Fibroblast of skin of left quadriceps (primary cell): Measurements from ENCODE around the gene EFEMP2.
"Not testable (repeated sequence)": the region's sequence is repeated elsewhere in the genome, so short reads cannot be mapped to it uniquely, and the experiment has no call there.

Experiments
- DNase-seq, 2 experiments: peaks; one replicate each; pipeline ENCODE4 v3.0.0-alpha.2; 2013; ENCODE audit warnings: low read depth in 2 of 2

Gene EFEMP2

DNA sequence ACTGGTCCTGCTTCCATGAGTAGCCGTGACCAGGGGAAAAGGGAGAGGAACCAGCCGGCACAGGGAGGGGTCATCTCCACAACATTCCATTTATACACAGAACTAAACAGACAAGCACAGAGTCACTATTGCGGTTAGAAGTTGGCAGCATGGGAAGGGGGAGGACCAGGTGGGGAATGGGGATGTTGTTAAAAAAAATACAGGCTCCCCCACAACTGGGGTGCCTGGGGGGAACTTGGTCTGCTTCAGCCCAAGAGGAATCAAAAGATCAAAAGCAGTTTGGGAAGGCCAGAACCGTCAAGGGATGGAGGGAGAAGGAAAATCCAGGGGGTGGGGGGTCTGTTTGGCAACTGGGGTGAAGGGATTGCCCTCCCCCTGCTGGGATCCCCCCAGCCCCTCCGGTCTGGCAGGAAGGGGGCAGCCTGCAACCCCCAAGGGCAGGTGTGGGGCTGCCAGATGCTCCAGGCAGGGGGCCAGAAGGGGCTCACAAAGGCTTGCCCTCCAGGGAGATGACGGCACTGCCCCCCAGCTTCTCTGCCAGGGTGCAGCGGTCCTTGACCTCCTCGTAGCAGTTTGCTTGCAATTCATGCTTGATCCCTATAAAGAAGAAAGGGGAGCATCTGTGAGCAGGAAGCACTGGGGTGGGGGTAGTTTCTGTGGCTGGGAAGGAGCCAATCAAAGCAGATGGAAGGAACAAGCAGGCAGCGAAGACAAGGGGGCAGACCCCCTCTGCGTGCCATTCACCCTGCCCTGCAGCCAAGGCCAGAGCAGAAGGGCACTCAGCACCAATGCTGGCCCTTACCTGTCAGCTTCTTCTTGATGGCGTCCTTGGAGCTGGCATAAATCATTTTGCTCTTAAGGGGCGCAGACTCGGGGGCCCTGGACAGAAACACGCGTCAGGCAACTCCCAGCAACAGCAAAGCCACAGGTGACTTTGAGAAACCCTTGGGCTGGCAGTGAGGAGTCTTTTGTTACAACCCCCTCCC lies 17.5 kb downstream of the EFEMP2 start:
- no peak for DNase-seq

DNA sequence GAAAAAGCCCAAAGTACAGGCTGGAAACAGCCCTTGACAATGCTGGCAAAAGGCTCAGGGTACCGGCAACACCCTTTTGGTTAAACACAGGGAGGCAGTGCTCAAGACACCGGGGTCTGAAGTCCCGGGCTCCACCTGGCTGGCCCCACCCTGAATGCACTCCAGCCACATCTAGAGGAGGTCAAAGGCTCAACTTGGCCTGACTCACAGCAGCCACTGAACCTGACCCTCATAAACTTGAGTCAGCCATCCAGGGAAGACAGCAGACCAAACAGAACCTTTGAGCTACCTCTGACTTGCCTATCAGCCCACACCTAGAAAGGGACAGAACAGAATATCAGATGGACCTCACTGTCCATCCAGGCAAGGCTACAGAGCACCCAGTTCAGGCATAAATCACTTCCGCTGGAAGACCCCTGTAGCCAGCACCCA lies 18.4 kb downstream of the EFEMP2 start:
- no peak for DNase-seq

DNA sequence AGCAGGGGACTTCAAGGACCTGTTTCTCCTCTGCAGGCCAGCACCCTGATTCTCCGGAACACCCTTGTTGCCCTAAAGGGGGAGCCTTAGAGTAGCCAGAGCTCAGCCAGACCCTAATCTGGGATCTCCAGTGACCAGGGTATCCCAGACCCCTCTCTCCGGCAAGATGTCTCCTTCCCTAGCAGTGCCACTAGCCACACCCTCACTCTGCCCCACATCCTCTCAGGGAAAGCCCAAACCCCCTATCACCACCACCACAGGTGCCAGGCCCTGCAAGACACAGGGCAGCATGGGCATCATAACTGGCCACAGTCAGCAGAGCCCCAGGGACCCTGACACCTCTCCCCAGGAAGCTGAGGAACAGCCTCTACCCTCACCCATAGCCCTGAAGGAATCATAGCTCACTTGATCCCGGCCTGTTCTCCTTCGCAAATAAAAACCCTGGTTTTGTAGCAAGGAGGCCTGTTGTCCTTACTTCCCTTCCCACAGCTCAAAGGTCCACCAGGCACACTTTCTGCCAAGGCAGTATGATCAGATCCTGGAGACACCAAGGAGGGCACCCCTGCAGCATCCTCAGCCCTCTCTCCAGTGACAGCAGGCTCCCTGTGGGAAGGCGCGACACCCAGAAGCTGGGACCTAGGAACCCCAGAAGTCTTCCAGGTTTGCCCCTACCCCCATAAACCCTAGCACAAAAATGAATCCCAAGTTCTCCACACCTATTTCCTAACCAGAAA lies 19.2 kb downstream of the EFEMP2 start:
- no peak for DNase-seq

DNA sequence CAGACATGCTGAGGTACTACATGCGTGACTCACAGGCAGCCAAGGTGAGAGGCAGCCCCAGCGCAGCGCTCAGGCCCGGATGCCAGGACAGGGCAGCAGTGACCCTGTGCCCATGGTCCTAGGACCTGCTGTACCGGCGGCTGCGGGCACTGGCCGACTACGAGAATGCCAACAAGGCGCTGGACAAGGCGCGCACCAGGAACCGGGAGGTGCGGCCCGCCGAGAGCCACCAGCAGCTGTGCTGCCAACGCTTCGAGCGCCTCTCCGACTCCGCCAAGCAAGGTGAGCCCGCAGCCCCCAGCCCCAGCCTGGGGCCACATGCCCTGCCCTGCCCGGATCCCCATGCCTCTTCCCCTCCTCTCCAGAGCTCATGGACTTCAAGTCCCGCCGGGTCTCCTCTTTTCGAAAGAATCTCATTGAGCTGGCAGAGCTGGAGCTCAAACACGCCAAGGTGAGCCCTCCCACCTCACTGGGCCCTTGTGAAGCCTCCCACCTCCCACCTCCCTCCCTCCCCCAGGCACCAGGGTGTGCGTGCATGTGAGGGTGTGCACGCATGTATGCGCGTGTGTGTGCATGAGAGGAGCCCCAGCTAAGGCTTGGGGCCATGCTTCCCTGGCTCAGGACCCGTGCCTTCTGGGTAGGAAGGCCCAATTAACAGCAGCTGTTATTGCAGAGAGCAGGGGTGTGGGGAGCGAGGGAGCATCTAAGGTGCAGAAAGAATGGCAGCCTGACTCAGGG lies 19.9 kb downstream of the EFEMP2 start:
- no peak for DNase-seq

DNA sequence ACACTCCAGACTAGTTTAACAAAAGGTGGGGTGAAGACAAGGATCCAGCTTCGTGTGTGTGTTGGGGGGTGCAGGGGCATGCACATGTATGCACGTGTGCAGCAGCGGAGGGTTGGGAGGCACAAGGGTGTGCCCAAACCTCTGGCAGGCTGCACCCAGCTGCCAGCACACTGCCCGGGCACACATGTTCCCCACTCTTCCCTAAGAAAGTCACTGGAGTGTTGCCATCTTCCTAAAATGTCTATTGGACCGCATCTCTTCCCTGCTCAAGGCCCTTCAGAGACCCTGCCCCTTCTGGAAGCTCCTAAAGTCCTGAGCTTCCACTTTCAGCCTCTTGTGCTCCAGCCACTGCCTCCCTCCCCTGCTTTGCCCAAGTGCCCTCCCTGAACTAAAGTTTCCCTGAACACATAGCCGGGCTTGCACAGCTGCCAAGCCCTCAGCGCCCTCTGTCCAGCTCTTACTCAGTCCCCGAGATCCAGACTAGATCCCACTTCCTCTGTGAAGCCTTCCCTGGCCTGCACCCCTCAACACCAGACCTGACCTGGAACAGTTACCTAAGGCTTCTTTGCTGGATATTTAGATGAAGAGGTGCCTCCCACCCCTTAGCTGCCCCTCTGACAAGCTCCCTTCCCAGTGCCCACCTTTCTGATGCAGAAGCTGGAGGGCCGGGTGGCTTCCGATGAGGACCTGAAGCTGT lies 20.6 kb downstream of the EFEMP2 start:
- DNase-seq = no peak

DNA sequence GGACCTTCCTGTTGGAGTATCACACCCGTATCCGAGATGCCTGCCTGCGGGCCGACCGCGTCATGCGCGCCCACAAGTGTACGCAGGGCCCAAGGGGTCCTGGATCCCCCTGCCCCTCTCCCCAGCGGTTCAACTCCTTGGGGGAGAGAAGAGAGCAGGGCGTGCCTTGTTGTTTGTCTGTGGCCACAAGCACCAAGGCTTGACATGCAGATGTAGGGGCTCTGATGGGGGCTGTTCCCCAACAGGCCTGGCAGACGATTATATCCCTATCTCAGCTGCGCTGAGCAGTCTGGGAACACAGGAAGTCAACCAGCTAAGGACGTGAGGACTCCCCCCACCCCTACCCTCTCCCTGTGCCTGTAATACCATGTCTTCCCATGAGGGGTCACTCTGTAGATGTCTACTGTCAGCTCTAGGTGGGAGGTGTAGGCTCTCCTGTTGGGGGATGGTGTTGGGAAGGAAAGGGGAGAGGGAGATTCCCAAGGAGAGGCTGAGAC lies 21.5 kb downstream of the EFEMP2 start:
- DNase-seq = no peak

DNA sequence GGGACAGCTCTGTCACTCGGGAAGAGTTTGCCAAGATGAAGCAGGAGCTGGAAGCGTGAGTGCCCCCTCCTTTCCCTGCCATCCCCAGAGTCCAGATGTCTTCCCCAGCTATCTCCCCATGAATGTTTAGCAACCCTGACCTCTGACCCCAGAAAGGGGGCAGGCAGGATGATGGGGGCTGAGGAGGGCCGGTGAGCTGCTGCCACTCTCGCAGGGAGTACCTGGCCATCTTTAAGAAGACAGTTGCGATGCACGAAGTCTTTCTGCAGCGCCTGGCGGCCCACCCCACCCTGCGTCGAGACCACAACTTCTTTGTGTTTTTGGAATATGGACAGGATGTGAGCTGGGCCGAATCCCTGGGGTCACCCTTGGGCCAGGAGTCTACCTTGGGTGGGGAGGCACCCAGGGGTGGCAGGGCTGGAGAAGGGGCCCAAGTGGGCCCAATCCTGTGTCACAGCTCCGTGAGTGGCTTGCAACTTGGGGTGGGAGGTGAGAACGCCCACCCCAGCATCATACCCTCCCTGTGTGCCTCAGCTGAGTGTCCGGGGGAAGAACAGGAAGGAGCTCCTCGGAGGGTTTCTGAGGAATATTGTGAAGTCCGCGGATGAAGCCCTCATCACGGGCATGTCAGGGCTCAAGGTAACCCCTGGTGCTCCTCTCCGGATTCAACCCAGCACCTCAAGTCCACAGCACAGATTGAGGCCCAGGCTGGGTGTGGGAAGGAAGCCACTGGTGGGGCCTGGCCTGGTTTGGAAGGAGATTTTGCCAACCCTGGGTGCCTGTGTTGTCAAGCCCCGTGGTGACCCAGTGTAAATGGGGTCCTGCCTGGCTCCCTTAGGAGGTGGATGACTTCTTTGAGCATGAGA lies 22.1 kb downstream of the EFEMP2 start:
- no peak for DNase-seq

DNA sequence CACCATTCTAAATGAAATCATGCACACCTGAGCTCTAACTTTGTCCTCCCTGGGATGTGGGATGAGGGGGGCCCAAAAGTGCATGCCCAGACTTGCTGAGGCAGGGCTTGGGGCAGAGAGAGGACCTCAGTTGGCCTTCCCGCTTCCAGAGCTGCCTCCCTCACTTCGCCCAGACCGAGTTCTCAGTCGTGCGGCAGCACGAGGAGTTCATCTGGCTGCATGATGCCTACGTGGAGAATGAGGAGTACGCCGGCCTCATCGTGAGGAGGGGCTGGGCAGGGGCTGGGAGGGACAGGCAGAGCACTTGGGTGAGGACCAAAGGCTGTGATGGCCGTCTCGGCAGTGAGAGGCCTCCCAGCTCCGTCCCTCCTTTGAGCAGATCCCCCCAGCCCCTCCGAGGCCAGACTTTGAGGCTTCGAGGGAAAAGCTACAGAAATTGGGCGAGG lies 22.8 kb downstream of the EFEMP2 start:
- DNase-seq = no peak

DNA sequence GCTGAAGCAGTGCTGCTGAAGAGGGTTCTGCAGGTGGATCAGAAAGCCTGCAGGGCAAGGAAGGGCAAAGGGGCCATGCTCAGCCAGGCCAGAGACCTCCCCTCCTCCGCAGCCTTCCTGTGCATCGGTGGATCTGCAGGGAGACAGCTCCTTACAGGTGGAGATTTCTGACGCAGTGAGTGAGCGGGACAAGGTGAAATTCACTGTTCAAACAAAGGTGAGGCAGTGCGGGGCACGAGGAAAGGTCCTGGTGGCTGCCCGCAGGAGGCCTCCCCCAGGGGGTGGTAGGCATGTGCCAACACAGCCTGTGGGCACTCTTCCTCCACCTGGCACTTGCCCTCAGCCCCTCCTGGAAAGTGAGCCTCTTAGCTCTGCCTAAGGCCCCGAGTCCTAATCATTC lies 23.2 kb downstream of the EFEMP2 start:
- DNase-seq = no peak

DNA sequence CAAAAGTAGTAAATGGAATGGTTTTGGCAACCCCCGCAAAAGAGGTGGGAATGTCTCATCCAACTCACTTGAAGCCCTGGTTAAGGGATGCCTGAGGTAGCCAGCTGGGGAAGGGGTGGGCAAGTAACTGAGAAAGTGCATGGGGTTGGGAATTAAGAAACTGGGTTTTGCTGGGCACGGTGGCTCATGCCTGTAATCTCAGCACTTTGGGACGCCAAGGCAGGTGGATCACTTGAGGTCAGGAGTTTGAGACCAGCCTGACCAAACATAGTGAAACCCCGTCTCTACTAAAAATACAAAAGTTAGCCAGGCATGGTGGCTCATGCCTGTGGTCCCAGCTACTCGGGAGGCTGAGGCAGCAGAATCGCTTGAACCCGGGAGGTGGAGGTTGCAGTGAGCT lies 23.9 kb downstream of the EFEMP2 start:
- not testable (repeated sequence) for DNase-seq

DNA sequence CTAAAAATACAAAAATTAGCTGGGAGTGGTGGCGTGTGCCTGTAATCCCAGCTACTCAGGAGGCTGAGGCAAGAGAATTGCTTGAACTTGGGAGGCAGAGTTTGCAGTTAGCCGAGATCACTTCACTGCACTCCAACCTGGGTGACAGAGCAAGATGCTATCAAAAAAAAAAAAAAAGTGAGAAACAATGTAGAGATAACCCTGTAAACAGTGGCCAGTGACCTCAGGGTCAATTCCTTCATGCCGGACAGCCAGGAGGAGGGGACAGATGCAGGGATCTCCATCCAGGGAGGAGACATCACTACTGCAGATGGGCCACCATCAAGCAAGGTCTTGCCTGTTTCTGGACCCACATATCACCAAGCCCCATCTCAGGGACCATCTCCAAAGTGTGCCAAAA lies 24.9 kb downstream of the EFEMP2 start:
- no peak for DNase-seq

DNA sequence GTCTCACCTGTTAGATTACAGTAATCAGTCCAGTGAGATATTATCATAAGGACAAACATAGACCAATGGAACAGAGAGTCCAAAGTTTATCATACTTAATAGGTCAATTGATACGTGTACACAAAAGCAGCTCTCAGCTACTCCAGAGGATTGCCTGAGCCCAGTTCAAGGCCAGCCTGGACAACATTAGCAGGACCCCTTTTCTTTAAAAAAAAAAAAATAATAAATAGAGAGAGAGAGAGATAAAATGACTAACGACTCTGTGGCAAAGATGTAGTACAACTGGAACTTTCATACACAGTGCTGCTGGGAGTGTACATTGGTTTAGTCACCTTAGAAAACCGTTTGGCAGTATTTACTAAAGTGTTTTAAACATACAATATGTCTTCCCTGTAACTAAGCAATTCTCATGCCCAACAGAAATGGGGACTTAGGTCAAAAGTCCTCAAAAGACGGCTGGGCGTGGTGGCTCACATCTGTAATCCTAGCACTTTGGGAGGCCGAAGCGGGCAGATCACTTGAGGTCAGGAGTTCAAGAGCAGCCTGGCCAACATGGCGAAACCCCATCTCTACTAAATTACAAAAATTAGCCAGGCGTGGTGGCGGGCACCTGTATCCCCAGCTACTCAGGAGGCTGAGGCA lies 28.2 kb downstream of the EFEMP2 start:
- DNase-seq = no peak

DNA sequence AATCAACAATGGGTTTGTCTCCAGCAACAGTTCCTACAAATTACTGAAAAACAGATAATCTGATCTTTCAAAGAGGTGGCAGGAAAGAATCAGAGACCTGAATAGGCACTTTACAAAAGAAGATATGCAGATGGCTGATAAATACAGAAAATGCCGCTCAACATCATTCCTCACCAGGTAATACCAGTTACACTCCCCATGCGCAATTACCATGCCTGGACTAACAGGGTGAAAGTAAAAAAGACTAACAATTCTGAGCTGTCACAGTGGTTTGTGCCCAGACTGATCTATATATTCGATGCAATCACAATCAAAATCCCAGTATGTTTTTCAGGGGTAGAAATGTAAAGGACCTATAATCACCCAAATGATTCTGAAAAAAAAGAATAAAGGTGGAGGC lies 28.8 kb downstream of the EFEMP2 start:
- no peak for DNase-seq

DNA sequence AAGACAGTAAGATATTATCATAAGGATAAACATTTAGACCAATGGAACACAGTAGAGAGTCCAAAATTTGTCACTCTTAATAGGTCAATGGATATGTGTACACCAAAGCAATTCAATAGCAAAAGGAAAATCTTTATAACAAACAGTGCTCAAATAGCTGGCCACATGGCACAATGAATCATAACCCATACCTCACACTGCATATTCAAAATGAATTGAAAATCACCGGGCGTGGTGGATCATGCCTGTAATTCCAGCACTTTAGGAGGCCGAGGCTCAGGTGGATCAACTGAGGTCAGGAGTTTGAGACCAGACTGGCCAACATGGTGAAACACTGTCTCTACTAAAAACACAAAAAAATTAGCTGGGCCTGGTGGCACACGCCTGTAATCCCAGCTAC lies 30.5 kb downstream of the EFEMP2 start:
- DNase-seq = no peak

DNA sequence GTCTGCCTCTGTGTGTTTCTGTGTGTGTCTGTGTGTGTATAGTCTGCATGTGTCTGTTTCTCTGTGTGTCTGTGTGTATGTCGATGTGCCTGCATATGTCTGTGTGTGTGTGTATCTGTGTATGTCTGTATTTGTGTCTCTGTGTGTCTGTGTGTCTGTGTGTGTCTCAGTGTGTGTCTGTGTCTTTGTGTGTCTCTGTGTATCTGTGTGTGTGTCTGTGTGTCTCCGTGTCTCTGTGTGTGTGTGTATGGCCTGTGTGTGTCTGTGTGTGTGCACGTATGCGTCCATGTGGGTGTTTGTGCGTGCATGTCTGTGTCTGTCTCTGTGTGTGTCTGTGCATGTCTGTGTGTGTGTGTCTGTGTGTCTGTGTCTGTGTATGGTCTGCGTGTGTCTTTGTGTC lies 38.4 kb downstream of the EFEMP2 start:
- no peak for DNase-seq

DNA sequence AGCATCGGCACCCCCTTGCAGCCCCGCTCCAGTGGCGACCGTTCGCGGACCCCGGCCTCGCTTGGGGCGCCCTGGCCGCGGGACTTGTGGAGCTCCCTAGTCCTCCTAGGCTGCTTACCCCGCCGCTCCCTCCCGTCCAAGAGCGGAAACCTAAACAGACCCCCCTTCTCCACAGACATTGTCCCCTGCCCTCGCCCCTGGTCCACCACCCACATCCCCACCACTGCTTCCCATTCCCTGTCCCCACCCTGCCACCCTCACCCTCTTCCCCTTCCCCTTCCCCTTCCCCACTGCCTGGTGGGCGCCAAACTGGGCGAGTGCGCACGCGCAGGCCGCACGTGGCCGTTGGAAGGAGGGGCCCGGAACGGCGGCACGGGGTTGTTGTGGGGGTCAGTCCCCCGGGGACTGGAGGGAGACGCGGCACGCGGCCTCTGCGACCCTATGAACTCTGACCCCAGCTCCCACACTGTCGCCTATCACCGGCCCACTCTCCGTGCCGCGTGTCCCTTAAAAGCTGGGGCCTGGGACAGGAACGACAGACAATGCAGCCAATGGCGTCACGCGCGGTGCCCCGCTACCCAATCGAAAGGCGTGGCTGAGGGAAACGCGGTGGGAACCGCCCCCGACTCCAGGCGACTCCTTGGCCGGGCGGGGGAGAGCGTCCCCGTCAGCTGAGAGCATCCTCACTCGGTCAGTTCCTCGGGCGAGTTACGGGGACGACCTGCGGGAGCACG lies 39.1 kb downstream of the EFEMP2 start, which contains the start of gene SNX32:
Gene SNX32, plus strand, starts transcription at position 667 of the 734 bp plus-strand sequence. CDS start 103 bp downstream, outside the sequence.
- peak; percentile 82 to 83 for DNase-seq

DNA sequence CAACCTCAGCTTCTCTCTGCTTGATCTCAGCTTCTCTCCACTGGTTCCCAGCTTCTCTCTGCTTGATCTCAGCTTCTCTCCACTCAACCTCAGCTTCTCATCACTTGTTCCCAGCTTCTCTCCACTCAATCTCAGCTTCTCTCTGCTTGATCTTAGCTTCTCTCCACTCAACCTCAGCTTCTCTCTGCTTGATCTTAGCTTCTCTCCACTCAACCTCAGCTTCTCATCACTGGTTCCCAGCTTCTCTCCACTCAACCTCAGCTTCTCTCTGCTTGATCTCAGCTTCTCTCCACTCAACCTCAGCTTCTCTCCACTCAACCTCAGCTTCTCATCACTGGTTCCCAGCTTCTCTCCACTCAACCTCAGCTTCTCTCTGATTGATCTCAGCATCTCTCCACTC lies 40.4 kb downstream of the EFEMP2 start:
- DNase-seq = not testable (repeated sequence)

DNA sequence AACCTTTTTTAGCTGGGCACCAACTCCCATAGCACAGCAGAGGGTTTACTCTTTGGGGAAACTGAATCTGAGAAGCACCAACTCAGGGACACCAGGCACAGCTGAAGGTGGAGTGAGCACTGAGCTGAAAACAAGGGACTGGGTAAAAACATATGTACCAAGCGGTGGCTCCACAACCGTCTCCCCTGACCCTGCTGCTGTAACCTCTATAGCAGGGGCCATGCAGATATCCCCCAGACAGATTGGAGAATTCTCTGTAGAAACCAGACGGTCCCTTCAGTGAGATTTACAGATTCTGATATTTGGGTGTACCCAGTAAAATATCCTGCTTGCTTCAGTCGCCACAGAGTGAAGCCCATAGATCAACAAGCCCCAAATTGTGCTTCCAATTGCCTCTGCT lies 43.1 kb downstream of the EFEMP2 start:
- no peak for DNase-seq
